ENCODE measurements around the gene PUM2. TPM values are rescaled to one million over a fixed set of nuclear protein-coding genes. Genes with fewer than 3 reads are reported as not detected.

The PUM2 gene
- polyA plus RNA-seq, 4 donors = 26.2 to 90.2 (median 31.9) TPM

GRCh38 chr2:20302019-20302418, 48.6 kb downstream of the PUM2 start:
- Histone ChIP-seq H3K4me1 (ENCODE audit: control insufficient read depth in 3 of 3, insufficient read depth in 2 of 3, low read depth in 1 of 3, low read length in 2 of 3) (no peaks in the 10 kb centered on the region), H3K36me3 (ENCODE audit: control insufficient read depth in 3 of 3, insufficient read depth in 2 of 3, low read depth in 1 of 3, low read length in 3 of 3) (peaks cover 5 to 42% (median 9%) of the 10 kb centered on the region in 3 donors), H3K9me3 (ENCODE audit: control insufficient read depth in 2 of 2, insufficient read depth in 1 of 2, low read depth in 1 of 2, low read length in 1 of 2) (no peaks in the 10 kb centered on the region), H3K4me3 (ENCODE audit: low read depth in 1 of 3, low read length in 3 of 3) (no peak overlapping the region), H3K27me3 (ENCODE audit: control insufficient read depth in 3 of 3, insufficient read depth in 3 of 3, low read length in 3 of 3) (no peaks in the 10 kb centered on the region), H3K27ac (ENCODE audit: low read depth in 1 of 3, low read length in 2 of 3) (no peak overlapping the region)
- FAIRE-seq (no peak), DNase-seq (no peak)
- 91 to 93% (median 92%) methylated on average over 4 of the region's 4 CpGs for WGBS, 3 donors

GRCh38 chr2:20300656-20301055, 50.0 kb downstream of the PUM2 start:
- Histone ChIP-seq H3K27ac (ENCODE audit: low read depth in 1 of 3, low read length in 2 of 3) (no peak overlapping the region), H3K27me3 (ENCODE audit: control insufficient read depth in 3 of 3, insufficient read depth in 3 of 3, low read length in 3 of 3) (no peaks in the 10 kb centered on the region), H3K4me3 (ENCODE audit: low read depth in 1 of 3, low read length in 3 of 3) (no peak overlapping the region), H3K36me3 (ENCODE audit: control insufficient read depth in 3 of 3, insufficient read depth in 2 of 3, low read depth in 1 of 3, low read length in 3 of 3) (peaks cover 7 to 33% (median 14%) of the 10 kb centered on the region in 3 donors), H3K4me1 (ENCODE audit: control insufficient read depth in 3 of 3, insufficient read depth in 2 of 3, low read depth in 1 of 3, low read length in 2 of 3) (no peaks in the 10 kb centered on the region), H3K9me3 (ENCODE audit: control insufficient read depth in 2 of 2, insufficient read depth in 1 of 2, low read depth in 1 of 2, low read length in 1 of 2) (no peaks in the 10 kb centered on the region)
- FAIRE-seq = no peak
- no peak for DNase-seq
- 89 to 94% (median 94%) methylated on average over 5 of the region's 5 CpGs for WGBS, 3 donors

GRCh38 chr2:20299113-20299512, 51.5 kb downstream of the PUM2 start:
- no peak for DNase-seq
- no peak for FAIRE-seq
- WGBS, 3 donors = 88 to 94% (median 90%) methylated on average over 6 of the region's 6 CpGs

GRCh38 chr2:20294231-20294630, 56.4 kb downstream of the PUM2 start:
- no peak overlapping the region for H3K27ac ChIP-seq (ENCODE audit: low read depth in 1 of 3, low read length in 2 of 3)
- DNase-seq (no peak), FAIRE-seq (no peak)
- H3K4me3 ChIP-seq (ENCODE audit: low read depth in 1 of 3, low read length in 3 of 3) = no peak overlapping the region
- no peaks in the 10 kb centered on the region for H3K27me3 ChIP-seq (ENCODE audit: control insufficient read depth in 3 of 3, insufficient read depth in 3 of 3, low read length in 3 of 3)
- peaks cover 8 to 38% (median 10%) of the 10 kb centered on the region in 3 donors for H3K36me3 ChIP-seq (ENCODE audit: control insufficient read depth in 3 of 3, insufficient read depth in 2 of 3, low read depth in 1 of 3, low read length in 3 of 3)
- H3K9me3 ChIP-seq (ENCODE audit: control insufficient read depth in 2 of 2, insufficient read depth in 1 of 2, low read depth in 1 of 2, low read length in 1 of 2) = no peaks in the 10 kb centered on the region
- no peaks in the 10 kb centered on the region for H3K4me1 ChIP-seq (ENCODE audit: control insufficient read depth in 3 of 3, insufficient read depth in 2 of 3, low read depth in 1 of 3, low read length in 2 of 3)
- 97 to 98% (median 98%) methylated on average over 9 of the region's 9 CpGs for WGBS, 3 donors

More at GRCh38 chr2:20299113-20299512, 51.5 kb downstream of the PUM2 start:
- peaks cover 7 to 32% (median 17%) of the 10 kb centered on the region in 3 donors for H3K36me3 ChIP-seq (ENCODE audit: control insufficient read depth in 3 of 3, insufficient read depth in 2 of 3, low read depth in 1 of 3, low read length in 3 of 3)
- H3K9me3 ChIP-seq (ENCODE audit: control insufficient read depth in 2 of 2, insufficient read depth in 1 of 2, low read depth in 1 of 2, low read length in 1 of 2) = no peaks in the 10 kb centered on the region
- H3K4me3 ChIP-seq (ENCODE audit: low read depth in 1 of 3, low read length in 3 of 3) = no peak overlapping the region
- no peaks in the 10 kb centered on the region for H3K27me3 ChIP-seq (ENCODE audit: control insufficient read depth in 3 of 3, insufficient read depth in 3 of 3, low read length in 3 of 3)
- no peak overlapping the region for H3K27ac ChIP-seq (ENCODE audit: low read depth in 1 of 3, low read length in 2 of 3)
- H3K4me1 ChIP-seq (ENCODE audit: control insufficient read depth in 3 of 3, insufficient read depth in 2 of 3, low read depth in 1 of 3, low read length in 2 of 3) = no peaks in the 10 kb centered on the region

- no peak overlapping the region for H3K27ac ChIP-seq (ENCODE audit: low read depth in 1 of 3, low read length in 2 of 3)
- no peak for FAIRE-seq
- peaks cover 10 to 34% (median 12%) of the 10 kb centered on the region in 3 donors for H3K36me3 ChIP-seq (ENCODE audit: control insufficient read depth in 3 of 3, insufficient read depth in 2 of 3, low read depth in 1 of 3, low read length in 3 of 3)
Observed at GRCh38 chr2:20292984-20293383, 57.7 kb downstream of the PUM2 start.

GRCh38 chr2:20291846-20292408, 58.7 kb downstream of the PUM2 start:
- H3K9me3 ChIP-seq (ENCODE audit: control insufficient read depth in 2 of 2, insufficient read depth in 1 of 2, low read depth in 1 of 2, low read length in 1 of 2) = no peaks in the 10 kb centered on the region
- no peak overlapping the region for H3K4me3 ChIP-seq (ENCODE audit: low read depth in 1 of 3, low read length in 3 of 3)
- no peaks in the 10 kb centered on the region for H3K27me3 ChIP-seq (ENCODE audit: control insufficient read depth in 3 of 3, insufficient read depth in 3 of 3, low read length in 3 of 3)
- no peak overlapping the region for H3K27ac ChIP-seq (ENCODE audit: low read depth in 1 of 3, low read length in 2 of 3)
- DNase-seq = no peak
- FAIRE-seq = no peak
- WGBS, 3 donors = 94 to 96% (median 96%) methylated on average over 13 of the region's 13 CpGs
- H3K4me1 ChIP-seq (ENCODE audit: control insufficient read depth in 3 of 3, insufficient read depth in 2 of 3, low read depth in 1 of 3, low read length in 2 of 3) = no peaks in the 10 kb centered on the region
- peaks cover 10 to 34% (median 15%) of the 10 kb centered on the region in 3 donors for H3K36me3 ChIP-seq (ENCODE audit: control insufficient read depth in 3 of 3, insufficient read depth in 2 of 3, low read depth in 1 of 3, low read length in 3 of 3)

More at GRCh38 chr2:20292984-20293383, 57.7 kb downstream of the PUM2 start:
- Histone ChIP-seq H3K4me3 (ENCODE audit: low read depth in 1 of 3, low read length in 3 of 3) (no peak overlapping the region), H3K27me3 (ENCODE audit: control insufficient read depth in 3 of 3, insufficient read depth in 3 of 3, low read length in 3 of 3) (no peaks in the 10 kb centered on the region), H3K9me3 (ENCODE audit: control insufficient read depth in 2 of 2, insufficient read depth in 1 of 2, low read depth in 1 of 2, low read length in 1 of 2) (no peaks in the 10 kb centered on the region), H3K4me1 (ENCODE audit: control insufficient read depth in 3 of 3, insufficient read depth in 2 of 3, low read depth in 1 of 3, low read length in 2 of 3) (no peaks in the 10 kb centered on the region)
- WGBS, 3 donors = 92 to 98% (median 96%) methylated on average over 5 of the region's 5 CpGs
- no peak for DNase-seq

- no peaks in the 10 kb centered on the region for H3K4me1 ChIP-seq (ENCODE audit: control insufficient read depth in 3 of 3, insufficient read depth in 2 of 3, low read depth in 1 of 3, low read length in 2 of 3)
- no peak overlapping the region for H3K27ac ChIP-seq (ENCODE audit: low read depth in 1 of 3, low read length in 2 of 3)
- H3K9me3 ChIP-seq (ENCODE audit: control insufficient read depth in 2 of 2, insufficient read depth in 1 of 2, low read depth in 1 of 2, low read length in 1 of 2) = no peaks in the 10 kb centered on the region
- DNase-seq = peak; percentile 81 to 86
- no peak overlapping the region for H3K4me3 ChIP-seq (ENCODE audit: low read depth in 1 of 3, low read length in 3 of 3)
- FAIRE-seq = no peak
- WGBS, 3 donors = 73 to 78% (median 73%) methylated on average over 7 of the region's 7 CpGs
- peaks cover 9 to 32% (median 10%) of the 10 kb centered on the region in 3 donors for H3K36me3 ChIP-seq (ENCODE audit: control insufficient read depth in 3 of 3, insufficient read depth in 2 of 3, low read depth in 1 of 3, low read length in 3 of 3)
- no peaks in the 10 kb centered on the region for H3K27me3 ChIP-seq (ENCODE audit: control insufficient read depth in 3 of 3, insufficient read depth in 3 of 3, low read length in 3 of 3)
Observed at GRCh38 chr2:20291106-20291564, 59.5 kb downstream of the PUM2 start.

GRCh38 chr2:20288642-20289340, 61.9 kb downstream of the PUM2 start:
- no peaks in the 10 kb centered on the region for H3K9me3 ChIP-seq (ENCODE audit: control insufficient read depth in 2 of 2, insufficient read depth in 1 of 2, low read depth in 1 of 2, low read length in 1 of 2)
- 58 to 76% (median 72%) methylated on average over 7 of the region's 7 CpGs for WGBS, 3 donors
- FAIRE-seq = no peak
- no peaks in the 10 kb centered on the region for H3K27me3 ChIP-seq (ENCODE audit: control insufficient read depth in 3 of 3, insufficient read depth in 3 of 3, low read length in 3 of 3)
- H3K4me3 ChIP-seq (ENCODE audit: low read depth in 1 of 3, low read length in 3 of 3) = no peak overlapping the region
- no peak overlapping the region for H3K27ac ChIP-seq (ENCODE audit: low read depth in 1 of 3, low read length in 2 of 3)
- H3K4me1 ChIP-seq (ENCODE audit: control insufficient read depth in 3 of 3, insufficient read depth in 2 of 3, low read depth in 1 of 3, low read length in 2 of 3) = no peaks in the 10 kb centered on the region
- peaks cover 9 to 32% (median 10%) of the 10 kb centered on the region in 3 donors for H3K36me3 ChIP-seq (ENCODE audit: control insufficient read depth in 3 of 3, insufficient read depth in 2 of 3, low read depth in 1 of 3, low read length in 3 of 3)
- DNase-seq = peak in 1 of 2 donors; percentile 5

All from small intestine (tissue), 7 donors.